ENCODE measurements around the gene PGF. TPM values are rescaled to one million over a fixed set of nuclear protein-coding genes. Genes with fewer than 3 reads are reported as not detected.
"Not testable (repeated sequence)": the region's sequence is repeated elsewhere in the genome, so short reads cannot be mapped to it uniquely, and the experiment has no call there.

PGF gene
- total RNA-seq: 4.4 TPM

GRCh38 chr14:74955229-74956026 is at the start of gene PGF:
TSS of gene PGF (minus strand) at chr14:74955597. CDS start at chr14:74955242, 355 bp downstream.
- no peak for DNase-seq (ENCODE audit: low spot score)

DNA sequence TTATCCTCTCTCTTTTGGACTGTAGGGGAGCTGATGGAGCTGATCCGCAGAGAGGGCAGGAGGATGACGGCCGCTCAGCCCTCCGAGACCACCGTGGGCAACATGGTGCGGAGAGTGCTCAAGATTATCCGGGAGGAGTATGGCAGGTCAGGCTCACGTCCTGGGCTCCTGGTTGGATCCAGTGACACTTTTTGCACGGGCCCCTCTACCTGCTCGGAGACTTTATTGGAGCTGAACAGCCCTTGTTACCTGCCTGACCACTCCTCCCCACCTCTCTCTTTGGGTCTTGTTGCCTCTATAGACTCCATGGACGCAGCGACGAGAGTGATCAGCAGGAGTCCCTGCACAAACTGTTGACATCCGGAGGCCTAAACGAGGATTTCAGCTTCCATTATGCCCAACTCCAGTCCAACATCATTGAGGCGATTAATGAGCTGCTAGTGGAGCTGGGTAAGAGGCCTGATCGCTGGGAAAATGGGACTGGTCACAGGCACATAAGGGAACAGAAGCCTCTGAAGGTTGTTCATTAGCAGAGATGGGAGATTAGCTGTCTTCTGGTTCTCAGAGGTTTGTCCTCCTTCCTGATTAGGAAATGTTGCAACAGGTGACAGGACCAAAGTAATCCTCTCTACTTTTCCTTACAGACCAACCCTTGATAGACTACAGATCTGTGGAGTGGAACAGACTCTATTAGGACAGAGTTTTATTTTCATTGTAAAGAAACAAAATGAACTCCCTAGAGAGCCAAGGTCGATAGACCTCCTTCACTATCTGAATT is 48.0 kb upstream of the PGF start:
- no peak for DNase-seq (ENCODE audit: low spot score)

- DNase-seq (ENCODE audit: low spot score): peak; percentile 99
Measured at GRCh38 chr14:75002392-75003249, 47.2 kb upstream of the PGF start, which contains the start of gene EIF2B2. TSS of gene EIF2B2 (plus strand) at chr14:75002921. CDS start at chr14:75002991, 70 bp downstream.

DNA sequence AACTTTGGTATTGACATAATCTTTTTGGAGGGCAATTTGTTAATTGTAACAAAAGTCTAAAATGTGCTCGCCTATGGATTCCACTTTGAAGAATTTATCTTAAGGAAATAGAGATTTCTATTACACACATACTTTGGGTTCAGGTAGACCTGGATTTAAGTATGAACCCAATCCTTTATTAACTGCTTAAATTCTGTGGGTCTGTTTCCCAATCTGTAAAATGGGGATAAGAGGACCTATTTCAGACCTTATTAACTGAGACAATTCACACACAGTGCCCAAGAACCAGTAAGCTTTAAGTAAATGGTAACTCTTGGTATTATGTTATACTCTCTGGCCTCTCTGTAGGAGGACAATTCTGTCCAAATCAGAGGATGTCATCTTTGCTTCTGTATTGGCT is 46.5 kb upstream of the PGF start:
- no peak for DNase-seq (ENCODE audit: low spot score)

GRCh38 chr14:75001261-75001660 is 45.9 kb upstream of the PGF start:
- no peak for DNase-seq (ENCODE audit: low spot score)

- DNase-seq (ENCODE audit: low spot score): not testable (repeated sequence)
Measured at GRCh38 chr14:74995781-74996180, 40.4 kb upstream of the PGF start.

- not testable (repeated sequence) for DNase-seq (ENCODE audit: low spot score)
Measured at GRCh38 chr14:74994182-74994581, 38.8 kb upstream of the PGF start.

GRCh38 chr14:74988993-74989392 is 33.6 kb upstream of the PGF start:
- no peak for DNase-seq (ENCODE audit: low spot score)

DNA sequence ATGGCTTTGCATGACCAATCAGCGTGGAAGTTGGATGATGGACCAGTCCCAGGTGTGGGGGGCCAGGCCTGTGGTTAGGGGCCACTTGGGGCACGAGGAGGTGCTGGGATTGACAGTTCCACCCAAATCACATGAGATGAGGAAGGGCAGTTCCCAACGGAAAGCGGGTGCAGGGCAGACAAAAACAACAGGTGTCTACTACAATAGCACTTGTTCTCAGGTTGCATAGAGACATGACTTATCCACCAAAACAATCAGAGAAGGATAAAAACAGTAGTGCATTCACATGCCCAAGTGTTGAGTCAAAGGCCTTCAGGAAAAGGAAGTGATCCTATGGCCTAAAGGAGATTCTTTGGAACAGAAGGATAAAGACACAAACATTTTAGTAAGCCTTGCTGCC is 32.7 kb upstream of the PGF start:
- no peak for DNase-seq (ENCODE audit: low spot score)

DNA sequence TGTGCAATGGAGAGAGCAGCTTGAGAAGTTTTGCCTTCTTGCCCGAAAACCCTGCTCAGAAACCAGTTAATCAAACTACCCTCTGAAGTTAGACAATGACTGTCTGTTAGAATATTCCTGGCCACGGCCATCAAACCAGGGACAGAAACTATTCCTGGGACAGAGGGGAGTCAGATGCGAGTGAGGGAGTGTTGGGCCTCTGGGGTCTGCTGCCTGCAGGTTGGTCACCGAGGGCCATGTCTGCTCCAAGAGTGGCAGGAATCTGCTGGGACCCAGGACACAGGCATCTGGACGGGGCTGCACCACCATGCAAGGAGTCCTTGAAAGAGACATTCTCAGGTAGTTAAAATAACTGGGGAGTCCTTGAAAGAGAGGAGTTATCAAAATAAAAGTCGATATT is 30.4 kb upstream of the PGF start:
- DNase-seq (ENCODE audit: low spot score): no peak

GRCh38 chr14:74985028-74985310 is 29.6 kb upstream of the PGF start:
- no peak for DNase-seq (ENCODE audit: low spot score)

GRCh38 chr14:74984236-74985027 is 29.0 kb upstream of the PGF start:
- DNase-seq (ENCODE audit: low spot score): peak; percentile 39

DNA sequence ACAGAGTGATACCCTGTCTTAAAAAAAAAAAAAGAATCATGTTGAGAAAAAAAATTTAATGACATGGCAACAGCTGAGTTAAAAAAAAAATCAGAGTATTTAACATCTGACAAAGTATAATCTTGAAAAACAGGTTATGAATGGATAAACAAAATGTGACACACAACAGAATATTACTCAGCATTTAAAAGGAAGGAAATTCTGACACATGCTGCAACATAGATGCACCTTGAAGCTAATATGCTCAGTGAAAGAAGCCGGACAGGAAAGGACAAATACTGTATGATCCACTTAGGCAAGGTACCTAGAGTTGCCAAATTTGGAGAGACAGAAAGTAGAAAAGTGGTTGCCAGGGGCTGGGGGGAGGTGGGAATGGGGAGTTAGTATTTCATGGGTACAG is 27.9 kb upstream of the PGF start:
- no peak for DNase-seq (ENCODE audit: low spot score)

- DNase-seq (ENCODE audit: low spot score): no peak
Measured at GRCh38 chr14:74982661-74983060, 27.3 kb upstream of the PGF start.

- no peak for DNase-seq (ENCODE audit: low spot score)
Measured at GRCh38 chr14:74981833-74982232, 26.4 kb upstream of the PGF start.

- no peak for DNase-seq (ENCODE audit: low spot score)
Measured at GRCh38 chr14:74981462-74981782, 26.0 kb upstream of the PGF start.

- no peak for DNase-seq (ENCODE audit: low spot score)
Measured at GRCh38 chr14:74980731-74981461, 25.5 kb upstream of the PGF start.

- no peak for DNase-seq (ENCODE audit: low spot score)
Measured at GRCh38 chr14:74980398-74980730, 25.0 kb upstream of the PGF start.

DNA sequence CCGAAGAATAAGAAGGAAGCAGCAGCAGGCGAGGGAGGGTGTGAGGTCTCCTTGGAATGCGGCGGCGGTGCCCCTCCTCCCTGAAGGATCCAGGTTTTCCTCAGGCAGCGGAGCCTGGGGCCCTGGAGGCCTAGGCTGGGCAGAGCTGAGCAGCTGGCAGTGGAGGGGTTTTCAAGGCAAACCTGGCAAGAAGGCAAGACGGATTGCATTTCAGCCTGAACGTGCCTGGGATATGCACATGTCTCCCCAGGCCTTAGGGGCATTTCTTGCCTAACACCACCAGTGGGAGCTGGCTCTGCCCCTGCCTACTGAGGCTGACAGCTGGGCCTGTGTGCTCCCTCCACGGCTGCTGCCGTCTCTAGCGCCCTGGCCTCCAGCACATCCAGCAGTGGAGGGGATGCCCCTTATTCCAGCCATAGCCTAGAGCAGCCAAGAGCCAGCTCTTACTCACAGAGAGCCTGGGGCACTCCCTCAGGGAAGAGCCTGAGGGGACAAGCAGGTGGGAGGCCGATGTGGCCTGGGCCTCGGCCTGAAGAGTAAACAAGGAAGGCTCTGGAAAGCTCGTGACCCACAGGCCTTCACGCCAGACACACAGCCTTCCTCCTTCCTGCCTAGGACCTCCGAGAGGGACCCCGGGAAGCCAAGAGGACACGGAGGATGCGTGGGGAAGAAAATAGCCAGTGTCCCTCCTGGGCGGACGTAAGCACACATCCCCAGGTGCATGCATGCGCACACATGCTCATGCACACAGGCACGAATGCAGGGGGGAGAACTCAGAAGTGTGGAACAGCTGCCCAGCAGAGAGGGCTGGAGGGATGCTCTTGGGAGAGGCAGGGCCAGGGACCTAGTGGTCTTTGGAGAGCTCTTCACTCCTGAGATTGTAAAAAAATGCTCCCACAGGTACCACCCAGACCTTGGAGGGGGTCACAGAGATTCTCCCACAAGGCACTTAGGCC is 24.3 kb upstream of the PGF start:
- DNase-seq (ENCODE audit: low spot score): peak; percentile 43

- peak; percentile 19 for DNase-seq (ENCODE audit: low spot score)
Measured at GRCh38 chr14:74979029-74979428, 23.6 kb upstream of the PGF start.
